ENCODE data around the gene UPF1.
"Not testable (repeated sequence)": the region's sequence is repeated elsewhere in the genome, so short reads cannot be mapped to it uniquely, and the experiment has no call there.

Gene UPF1

GRCh38 chr19:18898607-18899408 is 67.0 kb downstream of the UPF1 start:
- no peak for DNase-seq (ENCODE audit: low read depth, low spot score)

GRCh38 chr19:18899624-18900560 is 68.1 kb downstream of the UPF1 start:
- no peak for DNase-seq (ENCODE audit: low read depth, low spot score)

- DNase-seq (ENCODE audit: low read depth, low spot score): no peak
Measured at GRCh38 chr19:18900700-18901481, 69.1 kb downstream of the UPF1 start.

GRCh38 chr19:18901491-18901890 is 69.7 kb downstream of the UPF1 start:
- DNase-seq (ENCODE audit: low read depth, low spot score): no peak

GRCh38 chr19:18902519-18902918 is 70.8 kb downstream of the UPF1 start:
- not testable (repeated sequence) for DNase-seq (ENCODE audit: low read depth, low spot score)

- DNase-seq (ENCODE audit: low read depth, low spot score): no peak
Measured at GRCh38 chr19:18903156-18904037, 71.6 kb downstream of the UPF1 start.

GRCh38 chr19:18904334-18905057 is 72.7 kb downstream of the UPF1 start:
- DNase-seq (ENCODE audit: low read depth, low spot score): no peak

GRCh38 chr19:18905058-18905456 is 73.3 kb downstream of the UPF1 start:
- no peak for DNase-seq (ENCODE audit: low read depth, low spot score)

- no peak for DNase-seq (ENCODE audit: low read depth, low spot score)
Measured at GRCh38 chr19:18905513-18906236, 73.9 kb downstream of the UPF1 start.

GRCh38 chr19:18906605-18907519 is 75.1 kb downstream of the UPF1 start:
- no peak for DNase-seq (ENCODE audit: low read depth, low spot score)

GRCh38 chr19:18908917-18909619 is 77.3 kb downstream of the UPF1 start:
- no peak for DNase-seq (ENCODE audit: low read depth, low spot score)

GRCh38 chr19:18910010-18910409 is 78.3 kb downstream of the UPF1 start:
- DNase-seq (ENCODE audit: low read depth, low spot score): no peak

- no peak for DNase-seq (ENCODE audit: low read depth, low spot score)
Measured at GRCh38 chr19:18910801-18911436, 79.2 kb downstream of the UPF1 start.

- DNase-seq (ENCODE audit: low read depth, low spot score): no peak
Measured at GRCh38 chr19:18912933-18913332, 81.2 kb downstream of the UPF1 start.

- DNase-seq (ENCODE audit: low read depth, low spot score): no peak
Measured at GRCh38 chr19:18913466-18913865, 81.7 kb downstream of the UPF1 start.

- DNase-seq (ENCODE audit: low read depth, low spot score): no peak
Measured at GRCh38 chr19:18915639-18916038, 83.9 kb downstream of the UPF1 start.

GRCh38 chr19:18917593-18917992 is 85.8 kb downstream of the UPF1 start:
- not testable (repeated sequence) for DNase-seq (ENCODE audit: low read depth, low spot score)
